ENCODE results near the gene COL13A1.

DNA sequence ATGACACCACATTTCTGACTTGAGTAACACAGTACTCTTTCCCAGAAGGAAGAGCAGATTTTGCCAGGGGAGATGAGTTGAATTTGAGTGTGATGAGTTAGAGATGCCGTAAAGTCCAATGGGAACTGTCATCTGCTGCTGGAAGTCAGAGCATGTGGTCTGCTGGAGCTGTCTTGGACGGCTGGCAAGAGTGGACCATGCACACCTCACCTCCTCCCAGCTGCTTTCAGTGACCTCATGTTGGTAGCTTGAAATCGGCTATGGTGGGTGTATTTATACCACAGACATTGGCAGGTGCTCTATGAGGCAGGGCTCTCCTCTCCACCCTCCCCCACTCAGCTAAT lies 82.3 kb downstream of the COL13A1 start:
- TF ChIP-seq, protein P1, sequence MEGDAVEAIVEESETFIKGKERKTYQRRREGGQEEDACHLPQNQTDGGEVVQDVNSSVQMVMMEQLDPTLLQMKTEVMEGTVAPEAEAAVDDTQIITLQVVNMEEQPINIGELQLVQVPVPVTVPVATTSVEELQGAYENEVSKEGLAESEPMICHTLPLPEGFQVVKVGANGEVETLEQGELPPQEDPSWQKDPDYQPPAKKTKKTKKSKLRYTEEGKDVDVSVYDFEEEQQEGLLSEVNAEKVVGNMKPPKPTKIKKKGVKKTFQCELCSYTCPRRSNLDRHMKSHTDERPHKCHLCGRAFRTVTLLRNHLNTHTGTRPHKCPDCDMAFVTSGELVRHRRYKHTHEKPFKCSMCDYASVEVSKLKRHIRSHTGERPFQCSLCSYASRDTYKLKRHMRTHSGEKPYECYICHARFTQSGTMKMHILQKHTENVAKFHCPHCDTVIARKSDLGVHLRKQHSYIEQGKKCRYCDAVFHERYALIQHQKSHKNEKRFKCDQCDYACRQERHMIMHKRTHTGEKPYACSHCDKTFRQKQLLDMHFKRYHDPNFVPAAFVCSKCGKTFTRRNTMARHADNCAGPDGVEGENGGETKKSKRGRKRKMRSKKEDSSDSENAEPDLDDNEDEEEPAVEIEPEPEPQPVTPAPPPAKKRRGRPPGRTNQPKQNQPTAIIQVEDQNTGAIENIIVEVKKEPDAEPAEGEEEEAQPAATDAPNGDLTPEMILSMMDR (IDR thresholded peaks at IDR 0.05; ENCODE audit: insufficient read depth, low read depth, low read length), result no peak
- TF ChIP-seq EZH2 (IDR thresholded peaks at IDR 0.05; ENCODE audit: insufficient read depth, low read length), result no peak

All from astrocyte (in vitro differentiated cells and primary cell).